Measurements from ENCODE around the gene NOXRED1. TPM values are rescaled to one million over a fixed set of nuclear protein-coding genes. Genes with fewer than 3 reads are reported as not detected.
A peak's percentile ranks its signal among the peaks of the same experiment; 100 is the strongest.

The NOXRED1 gene
- total RNA-seq, 1 donor from 2014 or later, result 0.82 TPM

GRCh38 chr14:77377502-77377844, 45.9 kb downstream of the NOXRED1 start:
- Histone ChIP-seq H3K4me1 (ENCODE audit: insufficient read depth, low read length) (peaks cover 6% of the 10 kb centered on the region), H3K27me3 (ENCODE audit: insufficient read depth, low read length) (no peaks in the 10 kb centered on the region), H3K9me3 (ENCODE audit: insufficient read depth, low read depth, low read length) (no peaks in the 10 kb centered on the region), H3K4me3 (ENCODE audit: insufficient read depth, low read depth, low read length) (peak overlapping the region; percentile 90), H3K36me3 (ENCODE audit: insufficient read depth, low read length) (no peaks in the 10 kb centered on the region), H3K4me2 (ENCODE audit: low read length) (peak overlapping the region; percentile 94), H3K27ac (ENCODE audit: low read depth, low read length) (peak overlapping the region; percentile 74), H4K20me1 (ENCODE audit: insufficient read depth, low read length) (peaks cover 11% of the 10 kb centered on the region), H2AFZ (ENCODE audit: low read depth, low read length) (peak overlapping the region; percentile 93), H3K9ac (ENCODE audit: low read length) (peak overlapping the region; percentile 91), H3K79me2 (ENCODE audit: insufficient read depth, low read length) (peaks cover 12% of the 10 kb centered on the region)
- FAIRE-seq (no peak), DNase-seq (ENCODE audit: low read depth) (no peak)
- Mint-ChIP-seq H3K27me3 (ENCODE audit: low read depth, unreplicated experiment) (no peaks in the 10 kb centered on the region), H3K9me3 (ENCODE audit: unreplicated experiment) (peaks cover 2% of the 10 kb centered on the region), H3K4me3 (ENCODE audit: unreplicated experiment) (no peak overlapping the region), H3K27ac (ENCODE audit: unreplicated experiment) (no peak overlapping the region), H3K36me3 (ENCODE audit: low read depth, unreplicated experiment) (no peaks in the 10 kb centered on the region), H3K4me1 (ENCODE audit: low read depth, unreplicated experiment) (peaks cover 5% of the 10 kb centered on the region)
- no peak for TF ChIP-seq EZH2 (IDR thresholded peaks at IDR 0.05; ENCODE audit: insufficient read depth, low read length)
- TF ChIP-seq, protein P1, sequence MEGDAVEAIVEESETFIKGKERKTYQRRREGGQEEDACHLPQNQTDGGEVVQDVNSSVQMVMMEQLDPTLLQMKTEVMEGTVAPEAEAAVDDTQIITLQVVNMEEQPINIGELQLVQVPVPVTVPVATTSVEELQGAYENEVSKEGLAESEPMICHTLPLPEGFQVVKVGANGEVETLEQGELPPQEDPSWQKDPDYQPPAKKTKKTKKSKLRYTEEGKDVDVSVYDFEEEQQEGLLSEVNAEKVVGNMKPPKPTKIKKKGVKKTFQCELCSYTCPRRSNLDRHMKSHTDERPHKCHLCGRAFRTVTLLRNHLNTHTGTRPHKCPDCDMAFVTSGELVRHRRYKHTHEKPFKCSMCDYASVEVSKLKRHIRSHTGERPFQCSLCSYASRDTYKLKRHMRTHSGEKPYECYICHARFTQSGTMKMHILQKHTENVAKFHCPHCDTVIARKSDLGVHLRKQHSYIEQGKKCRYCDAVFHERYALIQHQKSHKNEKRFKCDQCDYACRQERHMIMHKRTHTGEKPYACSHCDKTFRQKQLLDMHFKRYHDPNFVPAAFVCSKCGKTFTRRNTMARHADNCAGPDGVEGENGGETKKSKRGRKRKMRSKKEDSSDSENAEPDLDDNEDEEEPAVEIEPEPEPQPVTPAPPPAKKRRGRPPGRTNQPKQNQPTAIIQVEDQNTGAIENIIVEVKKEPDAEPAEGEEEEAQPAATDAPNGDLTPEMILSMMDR (IDR thresholded peaks at IDR 0.05; ENCODE audit: insufficient read depth, low read depth, low read length), result no peak

GRCh38 chr14:77376771-77377501, 46.4 kb downstream of the NOXRED1 start, which contains the start of the genes SAMD15 and TMED8:
TSS of gene SAMD15 (plus strand) at chr14:77377379. CDS start at chr14:77377419, 40 bp downstream.
TSS of gene TMED8 (minus strand) at chr14:77377094. CDS start at chr14:77377053, 41 bp downstream.
- DNase-seq (ENCODE audit: low read depth) (peak; percentile 78), FAIRE-seq (peak; percentile 65)
- Histone ChIP-seq H3K4me3 (ENCODE audit: insufficient read depth, low read depth, low read length) (peak within 1 kb of the TSS; percentile 90), H3K36me3 (ENCODE audit: insufficient read depth, low read length) (no peaks in the 10 kb centered on the region), H2AFZ (ENCODE audit: low read depth, low read length) (peak within 1 kb of the TSS; percentile 93), H4K20me1 (ENCODE audit: insufficient read depth, low read length) (peaks cover 16% of the 10 kb centered on the region), H3K27ac (ENCODE audit: low read depth, low read length) (peak within 1 kb of the TSS; percentile 74), H3K4me1 (ENCODE audit: insufficient read depth, low read length) (peaks cover 11% of the 10 kb centered on the region), H3K79me2 (ENCODE audit: insufficient read depth, low read length) (peaks cover 12% of the 10 kb centered on the region), H3K9ac (ENCODE audit: low read length) (peak within 1 kb of the TSS; percentile 91), H3K9me3 (ENCODE audit: insufficient read depth, low read depth, low read length) (no peaks in the 10 kb centered on the region), H3K4me2 (ENCODE audit: low read length) (peak within 1 kb of the TSS; percentile 94), H3K27me3 (ENCODE audit: insufficient read depth, low read length) (no peaks in the 10 kb centered on the region)
- Mint-ChIP-seq H3K9me3 (ENCODE audit: unreplicated experiment) (peaks cover 2% of the 10 kb centered on the region), H3K27ac (ENCODE audit: unreplicated experiment) (peak within 1 kb of the TSS; percentile 58), H3K27me3 (ENCODE audit: low read depth, unreplicated experiment) (no peaks in the 10 kb centered on the region), H3K36me3 (ENCODE audit: low read depth, unreplicated experiment) (no peaks in the 10 kb centered on the region), H3K4me1 (ENCODE audit: low read depth, unreplicated experiment) (peaks cover 7% of the 10 kb centered on the region), H3K4me3 (ENCODE audit: unreplicated experiment) (peak within 1 kb of the TSS; percentile 84)
- no peak for TF ChIP-seq EZH2 (IDR thresholded peaks at IDR 0.05; ENCODE audit: insufficient read depth, low read length)
- TF ChIP-seq, protein P1 (IDR thresholded peaks at IDR 0.05; ENCODE audit: insufficient read depth, low read depth, low read length), result peak; percentile 8
